IPS-20b (cell line): ENCODE results near the gene CNOT6.
A peak's percentile ranks its signal among the peaks of the same experiment; 100 is the strongest.
"Not testable (repeated sequence)": the region's sequence is repeated elsewhere in the genome, so short reads cannot be mapped to it uniquely, and the experiment has no call there.

ENCODE experiments used
- H3K27ac ChIP-seq: one replicate; pipeline ENCODE4 v1.5.1; 2013; ENCODE audit warnings: low read length
- H3K27me3 ChIP-seq: 2 replicates; pipeline ENCODE4 v1.6.1; 2013; ENCODE audit warnings: mild to moderate bottlenecking, low read length, inconsistent platforms; ENCODE audit not compliant: insufficient read depth
- H3K36me3 ChIP-seq: 2 replicates; pipeline ENCODE4 v1.6.1; 2013; ENCODE audit warnings: low read depth, mild to moderate bottlenecking, inconsistent platforms, low read length, moderate library complexity; ENCODE audit not compliant: insufficient read depth
- H3K4me1 ChIP-seq: 2 replicates; pipeline ENCODE4 v1.6.1; 2013; ENCODE audit warnings: mild to moderate bottlenecking, control low read depth, inconsistent platforms, low read length, moderate library complexity; ENCODE audit not compliant: insufficient read depth
- H3K4me3 ChIP-seq: 2 replicates; pipeline ENCODE4 v1.5.1; 2013; ENCODE audit warnings: mild to moderate bottlenecking, low read length, inconsistent platforms
- H3K9ac ChIP-seq: 2 replicates; pipeline ENCODE4 v1.6.1; 2013; ENCODE audit warnings: low read depth, mild to moderate bottlenecking, inconsistent platforms, low read length, moderate library complexity
- H3K9me3 ChIP-seq: 2 replicates; pipeline ENCODE4 v1.6.1; 2013; ENCODE audit warnings: mild to moderate bottlenecking, low read depth, low read length, inconsistent platforms; ENCODE audit not compliant: insufficient read depth

The CNOT6 gene

GRCh38 chr5:180496806-180497205 is 2.6 kb downstream of the CNOT6 start:
- H3K27me3 ChIP-seq, H3K4me3 ChIP-seq, H3K27ac ChIP-seq, H3K9me3 ChIP-seq: not testable (repeated sequence)
- Histone ChIP-seq H3K36me3 (peaks cover 41% of the 10 kb centered on the region), H3K4me1 (peaks cover 10% of the 10 kb centered on the region; the same call in 1 of the 2 replicates), H3K9ac (peak overlapping the region; percentile 88; the same call in 1 of the 2 replicates)

- H3K27ac ChIP-seq, H3K27me3 ChIP-seq, H3K9me3 ChIP-seq, H3K9ac ChIP-seq, H3K4me3 ChIP-seq: not testable (repeated sequence)
- H3K36me3 ChIP-seq, result peaks cover 41% of the 10 kb centered on the region
- peaks cover 10% of the 10 kb centered on the region; the same call in 1 of the 2 replicates for H3K4me1 ChIP-seq
These were observed 3.7 kb downstream of the CNOT6 start for GRCh38 chr5:180497865-180498264.

- Histone ChIP-seq H3K36me3 (peaks cover 41% of the 10 kb centered on the region), H3K27me3 (no peaks in the 10 kb centered on the region), H3K27ac (no peak overlapping the region), H3K9me3 (no peaks in the 10 kb centered on the region), H3K4me1 (peaks cover 10% of the 10 kb centered on the region; the same call in 1 of the 2 replicates), H3K9ac (no peak overlapping the region), H3K4me3 (no peak overlapping the region)
These were observed 4.2 kb downstream of the CNOT6 start for GRCh38 chr5:180498378-180498777.

- Histone ChIP-seq H3K4me1 (peaks cover 10% of the 10 kb centered on the region; the same call in 1 of the 2 replicates), H3K36me3 (peaks cover 45% of the 10 kb centered on the region), H3K27ac (no peak overlapping the region), H3K27me3 (no peaks in the 10 kb centered on the region), H3K4me3 (no peak overlapping the region), H3K9ac (no peak overlapping the region), H3K9me3 (no peaks in the 10 kb centered on the region)
These were observed 5.5 kb downstream of the CNOT6 start for GRCh38 chr5:180499684-180500083.

- not testable (repeated sequence) for H3K9ac ChIP-seq, H3K4me3 ChIP-seq, H3K9me3 ChIP-seq, H3K27me3 ChIP-seq, H3K27ac ChIP-seq
- Histone ChIP-seq H3K36me3 (peaks cover 45% of the 10 kb centered on the region), H3K4me1 (peaks cover 10% of the 10 kb centered on the region; the same call in 1 of the 2 replicates)
These were observed 6.1 kb downstream of the CNOT6 start for GRCh38 chr5:180500300-180500699.

- no peak overlapping the region for H3K27ac ChIP-seq
These were observed 13.5 kb downstream of the CNOT6 start for GRCh38 chr5:180507661-180508060.

GRCh38 chr5:180515294-180515693 is 21.1 kb downstream of the CNOT6 start:
- no peak overlapping the region for H3K27ac ChIP-seq
- no peaks in the 10 kb centered on the region for H3K36me3 ChIP-seq
- peaks cover 3% of the 10 kb centered on the region for H3K4me1 ChIP-seq
- H3K4me3 ChIP-seq, result no peak overlapping the region
- no peaks in the 10 kb centered on the region for H3K27me3 ChIP-seq
- H3K9ac ChIP-seq, result no peak overlapping the region
- no peaks in the 10 kb centered on the region for H3K9me3 ChIP-seq

More at GRCh38 chr5:180507661-180508060, 13.5 kb downstream of the CNOT6 start:
- H3K9me3 ChIP-seq, result no peaks in the 10 kb centered on the region
- H3K4me1 ChIP-seq, result no peaks in the 10 kb centered on the region
- H3K4me3 ChIP-seq, result no peak overlapping the region
- H3K36me3 ChIP-seq, result peaks cover 5% of the 10 kb centered on the region; the same call in 1 of the 2 replicates
- no peak overlapping the region for H3K9ac ChIP-seq
- H3K27me3 ChIP-seq, result no peaks in the 10 kb centered on the region

- not testable (repeated sequence) for H3K4me3 ChIP-seq, H3K9me3 ChIP-seq, H3K27me3 ChIP-seq, H3K9ac ChIP-seq, H3K27ac ChIP-seq, H3K36me3 ChIP-seq, H3K4me1 ChIP-seq
These were observed 21.8 kb downstream of the CNOT6 start for GRCh38 chr5:180515974-180516373.

- no peaks in the 10 kb centered on the region for H3K36me3 ChIP-seq
- no peak overlapping the region for H3K27ac ChIP-seq
These were observed 22.3 kb downstream of the CNOT6 start for GRCh38 chr5:180516440-180516839.

GRCh38 chr5:180519098-180519497 is 24.9 kb downstream of the CNOT6 start:
- Histone ChIP-seq H3K27ac (no peak overlapping the region), H3K36me3 (no peaks in the 10 kb centered on the region), H3K9ac (no peak overlapping the region), H3K4me3 (no peak overlapping the region), H3K9me3 (no peaks in the 10 kb centered on the region), H3K27me3 (no peaks in the 10 kb centered on the region), H3K4me1 (peaks cover 19% of the 10 kb centered on the region)

More at GRCh38 chr5:180516440-180516839, 22.3 kb downstream of the CNOT6 start:
- no peaks in the 10 kb centered on the region for H3K27me3 ChIP-seq
- H3K9ac ChIP-seq, result no peak overlapping the region
- no peaks in the 10 kb centered on the region for H3K9me3 ChIP-seq
- H3K4me3 ChIP-seq, result no peak overlapping the region
- H3K4me1 ChIP-seq, result peaks cover 5% of the 10 kb centered on the region

- no peak overlapping the region for H3K27ac ChIP-seq
These were observed 26.9 kb downstream of the CNOT6 start for GRCh38 chr5:180521101-180521500.

GRCh38 chr5:180521591-180521990 is 27.4 kb downstream of the CNOT6 start:
- H3K27ac ChIP-seq, result no peak overlapping the region
- H3K9ac ChIP-seq, result no peak overlapping the region
- no peaks in the 10 kb centered on the region for H3K9me3 ChIP-seq
- H3K4me1 ChIP-seq, result peaks cover 16% of the 10 kb centered on the region
- no peaks in the 10 kb centered on the region for H3K36me3 ChIP-seq
- no peaks in the 10 kb centered on the region for H3K27me3 ChIP-seq
- H3K4me3 ChIP-seq, result no peak overlapping the region

More at GRCh38 chr5:180521101-180521500, 26.9 kb downstream of the CNOT6 start:
- Histone ChIP-seq H3K9me3 (no peaks in the 10 kb centered on the region), H3K36me3 (no peaks in the 10 kb centered on the region), H3K4me3 (no peak overlapping the region), H3K27me3 (no peaks in the 10 kb centered on the region), H3K9ac (no peak overlapping the region), H3K4me1 (peaks cover 16% of the 10 kb centered on the region)
